K562 (cell line): ENCODE measurements around the gene ARHGAP18. TPM values are rescaled to one million over a fixed set of nuclear protein-coding genes. Genes with fewer than 3 reads are reported as not detected.

Source experiments
- BHLHE40 ChIP-seq: IDR thresholded peaks from 2 replicates; pipeline ENCODE4 v1.6.1; 2011; ENCODE audit warnings: low read length, improper control_type of control experiment
- CCNT2 ChIP-seq: IDR thresholded peaks from 2 replicates; pipeline ENCODE4 v1.6.1; 2011; ENCODE audit warnings: borderline replicate concordance, low read depth, mild to moderate bottlenecking, moderate library complexity, mixed read lengths, low read length; ENCODE audit not compliant: insufficient read length; ENCODE audit errors: extremely low read depth
- FOXJ2 ChIP-seq: fragments of 200-800 bp; sonication (Bioruptor generic); IDR thresholded peaks from 2 replicates; pipeline ENCODE4 v1.6.1; 2016; ENCODE audit warnings: missing genetic modification characterization, missing compliant biosample characterization
- HDAC1 ChIP-seq, 2 experiments: fragments of 450-650 bp; IDR thresholded peaks; 2 replicates each; pipeline ENCODE4 v1.6.1; 2016 to 2017; ENCODE audit warnings: inconsistent platforms in 1 of 2, mild to moderate bottlenecking in 1 of 2, moderate library complexity in 1 of 2
- HNRNPUL1 ChIP-seq: fragments of 200-400 bp; formaldehyde crosslinking; IDR thresholded peaks from 2 replicates; pipeline ENCODE4 v1.6.1; 2017; ENCODE audit warnings: low read length
- MCM7 ChIP-seq, 2 experiments: fragments of 450-650 bp; IDR thresholded peaks; 2 replicates each; pipeline ENCODE4 v1.6.1; 2016 to 2018
- MEF2A ChIP-seq: IDR thresholded peaks from 2 replicates; pipeline ENCODE4 v1.6.1; 2011; ENCODE audit warnings: low read depth, mild to moderate bottlenecking, low read length, moderate library complexity; ENCODE audit not compliant: control insufficient read depth
- NFIC ChIP-seq: fragments of 450-650 bp; IDR thresholded peaks from 2 replicates; pipeline ENCODE4 v1.6.1; 2017; ENCODE audit warnings: mild to moderate bottlenecking, inconsistent platforms
- NR2C2 ChIP-seq, 2 experiments: fragments of 200-800 bp in 1 of 2; sonication (Bioruptor generic) in 1 of 2; sonication (generic) in 1 of 2; formaldehyde crosslinking in 1 of 2; IDR thresholded peaks; 2 replicates each; pipeline versions ENCODE4 v1.6.1 to v1.8.0; 2016 to 2022; ENCODE audit warnings: mild to moderate bottlenecking in 1 of 2, missing compliant biosample characterization in 1 of 2, missing genetic modification characterization in 1 of 2, missing genetic modification reagents in 1 of 2
- RREB1 ChIP-seq: fragments of 250-450 bp; sonication (Bioruptor Pico); IDR thresholded peaks from 2 replicates; pipeline ENCODE4 v1.4.0; 2020
- SMARCC2 ChIP-seq: fragments of 450-650 bp; IDR thresholded peaks from 2 replicates; pipeline ENCODE4 v1.6.1; 2017; ENCODE audit warnings: antibody characterized with exemption, moderate library complexity, mild to moderate bottlenecking, low read depth
- SNIP1 ChIP-seq: fragments of 450-650 bp; IDR thresholded peaks from 2 replicates; pipeline ENCODE4 v1.7.1; 2017; ENCODE audit warnings: low read depth, mild to moderate bottlenecking
- ZNF384 ChIP-seq: IDR thresholded peaks from 2 replicates; pipeline ENCODE4 v1.6.1; 2012; ENCODE audit warnings: low read depth, low read length, improper control_type of control experiment
- ZNF407 ChIP-seq: fragments of 450-650 bp; IDR thresholded peaks from 2 replicates; pipeline ENCODE4 v1.6.1; 2016; ENCODE audit warnings: low read depth
- ZNF699 ChIP-seq: fragments of 250-450 bp; sonication (Bioruptor Pico); IDR thresholded peaks from 2 replicates; pipeline ENCODE4 v1.8.0; 2021; ENCODE audit warnings: mild to moderate bottlenecking, moderate library complexity; ENCODE audit not compliant: insufficient replicate concordance
- polyA plus RNA-seq, 8 experiments: library from polyadenylated mRNA; depleted of rRNA in 4 of 8; stranded (reverse) in 5 of 8; unstranded in 3 of 8; fragments of >200 nt; fragmentation: Nextera tagmentation in 2 of 8; fragmentation: Illumina TruSeq in 1 of 8; extraction: Ambion mirVana in 2 of 8; extraction: Trizol in 1 of 8; gene quantifications; 2 replicates each; pipeline versions ENCODE4 v1.2.1 to v1.2.3, GENCODE V29; 2011 to 2014; ENCODE audit warnings: inconsistent platforms in 1 of 8, missing spikeins in 1 of 8
- total RNA-seq, 7 experiments: library from RNA; depleted of rRNA in 6 of 7; stranded (reverse); fragments of >200 nt in 6 of 7; fragmentation: Illumina TruSeq in 2 of 7; extraction: Trizol in 2 of 7; gene quantifications; 2 replicates each; pipeline versions ENCODE4 v1.2.1 to v1.2.3, GENCODE V29; 2011 to 2021; ENCODE audit warnings: low replicate concordance in 1 of 7

The ARHGAP18 gene
- total and polyA plus RNA-seq, 9 of the 15 experiments (the other 6 are each of a cell fraction or from before 2014, with no cell fraction given), result 13.3 to 29.7 (median 21.1) TPM

GRCh38 chr6:129667621-129668020, 42.4 kb downstream of the ARHGAP18 start (continued):
- 0 out of 2 replicates have a peak, but pooled peaks have one; percentile 18 for TF ChIP-seq BHLHE40
- TF ChIP-seq FOXJ2 (tag), result 0 out of 2 replicates have a peak, but pooled peaks have one; percentile 5
- no peak for TF ChIP-seq SNIP1
- TF ChIP-seq ZNF407, result no peak
- no peak for TF ChIP-seq MEF2A
- peak in 1 of 2 experiments; percentile 31; a peak in 1 of 4 replicates for TF ChIP-seq HDAC1 (IDR thresholded peaks at IDR 0.05)
- no peak for TF ChIP-seq ZNF699 (CRISPR knock-in tag)
- TF ChIP-seq HNRNPUL1, result no peak
- no peak for TF ChIP-seq RREB1
- TF ChIP-seq NFIC, result peak; percentile 94
- no peak for TF ChIP-seq ZNF384
- no peak for TF ChIP-seq NR2C2 (CRISPR knock-in tag; IDR thresholded peaks at IDR 0.05)
- peak; percentile 19; the same call in 1 of the 2 replicates for TF ChIP-seq NR2C2 (tag; IDR thresholded peaks at IDR 0.05)
- no peak for TF ChIP-seq MCM7 (IDR thresholded peaks at IDR 0.05)
- TF ChIP-seq CCNT2, result no peak
- 0 out of 2 replicates have a peak, but pooled peaks have one; percentile 25 for TF ChIP-seq SMARCC2
